ENCODE measurements around the gene HOXB1.

DNA sequence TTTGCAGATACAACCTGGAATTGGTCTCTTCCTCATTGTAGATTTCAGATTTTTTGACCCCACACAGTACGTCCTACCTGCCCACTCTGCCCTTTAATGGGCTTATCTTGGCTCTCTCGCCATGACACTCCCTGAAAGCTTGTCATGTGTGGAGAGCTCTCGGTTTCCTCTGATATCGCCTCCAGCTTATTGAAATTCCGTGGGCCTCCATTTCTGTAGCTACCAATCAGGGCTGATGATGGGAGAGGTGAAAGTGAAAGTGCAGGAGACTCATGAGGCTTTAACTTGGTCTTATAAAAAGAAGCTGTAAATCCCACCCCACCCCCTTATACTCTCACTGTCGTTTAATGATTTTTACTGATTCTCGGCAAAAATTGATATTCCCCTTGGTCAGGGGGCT is 17.7 kb downstream of the HOXB1 start:
- no peak for TF ChIP-seq POLR2AphosphoS5 (IDR thresholded peaks at IDR 0.05; ENCODE audit: low read depth, low read length)
- TF ChIP-seq POLR2A (IDR thresholded peaks at IDR 0.05; ENCODE audit: low read depth, low read length), result no peak
- no peak for TF ChIP-seq TAF1 (IDR thresholded peaks at IDR 0.05; ENCODE audit: borderline replicate concordance, low read depth, low read length)

Measured in GM12892 (cell line).